Caco-2 (cell line): ENCODE measurements around the gene ADNP. TPM values are rescaled to one million over a fixed set of nuclear protein-coding genes. Genes with fewer than 3 reads are reported as not detected.

Experiments
- BruUV-seq: library from RNA; stranded (reverse); fragments of 400-500 nt; replicated peaks from 2 replicates; lab custom pipeline; 2021; lab: Mats Ljungman, UMichigan
- CTCF ChIA-PET: fragments of 300-600 bp; sonication (Branson Sonifier 250); formaldehyde crosslinking; loops from one replicate; lab custom pipeline; 2022; ENCODE audit warnings: antibody characterized with exemption; lab: Charles Lee
- POLR2A ChIA-PET: fragments of 300-600 bp; sonication (Branson Sonifier 250); formaldehyde crosslinking; loops from one replicate; lab custom pipeline; 2022; ENCODE audit warnings: antibody characterized with exemption; lab: Charles Lee
- DNase-seq, 2 experiments: peaks; one replicate each; pipeline versions ENCODE4 v3.0.0 to v3.0.0-alpha.2; 2020 to 2022
- H3K27me3 ChIP-seq: replicated peaks from 2 replicates; pipeline ENCODE4 v1.6.0; 2011; ENCODE audit warnings: low read length; ENCODE audit not compliant: control insufficient read depth, insufficient read depth
- H3K36me3 ChIP-seq: 2 replicates; pipeline ENCODE4 v1.5.1; 2011; ENCODE audit warnings: low read length; ENCODE audit not compliant: control insufficient read depth, insufficient read depth
- H3K4me1 ChIP-seq: fragments of 250-450 bp; sonication (Bioruptor Pico); 2 replicates; pipeline ENCODE4 v1.5.1; 2020; ENCODE audit warnings: mild to moderate bottlenecking
- H3K4me3 ChIP-seq: 2 replicates; pipeline ENCODE4 v1.5.1; 2011; ENCODE audit warnings: low read depth, mild to moderate bottlenecking, control low read depth, low read length
- H3K9me3 ChIP-seq: fragments of 250-450 bp; sonication (Bioruptor Pico); 2 replicates; pipeline ENCODE4 v1.5.1; 2020; ENCODE audit warnings: mild to moderate bottlenecking, moderate library complexity
- H3K27ac Mint-ChIP-seq: one replicate; pipeline ENCODE4 v1.8.0; 2022; ENCODE audit warnings: mixed read lengths; ENCODE audit not compliant: unreplicated experiment
- H3K27me3 Mint-ChIP-seq: one replicate; pipeline ENCODE4 v1.8.0; 2022; ENCODE audit warnings: mixed read lengths; ENCODE audit not compliant: insufficient read depth, unreplicated experiment
- H3K36me3 Mint-ChIP-seq: one replicate; pipeline ENCODE4 v1.8.0; 2022; ENCODE audit warnings: mild to moderate bottlenecking, mixed read lengths; ENCODE audit not compliant: insufficient read depth, unreplicated experiment
- H3K4me1 Mint-ChIP-seq: one replicate; pipeline ENCODE4 v1.8.0; 2022; ENCODE audit warnings: low read depth, mixed read lengths; ENCODE audit not compliant: unreplicated experiment
- H3K4me3 Mint-ChIP-seq: one replicate; pipeline ENCODE4 v1.8.0; 2022; ENCODE audit warnings: mild to moderate bottlenecking, moderate library complexity, mixed read lengths; ENCODE audit not compliant: unreplicated experiment
- H3K9me3 Mint-ChIP-seq: one replicate; pipeline ENCODE4 v1.8.0; 2022; ENCODE audit warnings: mixed read lengths; ENCODE audit not compliant: unreplicated experiment
- CTCF ChIP-seq, 2 experiments: fragments of 200-600 bp in 1 of 2; IDR thresholded peaks; 1 replicate in 1 of 2; 2 replicates in 1 of 2; pipeline versions ENCODE4 v1.5.1 to v1.8.0; 2011 to 2022; ENCODE audit warnings: antibody characterized with exemption in 1 of 2, control low read depth in 1 of 2, inconsistent platforms in 1 of 2, low read depth in 1 of 2, low read length in 1 of 2, mild to moderate bottlenecking in 1 of 2, moderate library complexity in 1 of 2; ENCODE audit not compliant: insufficient read depth in 1 of 2, severe bottlenecking in 1 of 2, unreplicated experiment in 1 of 2
- intact Hi-C: fragments of 100-400 bp; cut with micrococcal nuclease; formaldehyde crosslinking; loops from one replicate; pipeline ENCODE4 v1.10.0; 2022; ENCODE audit not compliant: unreplicated experiment
- total RNA-seq: library from RNA; stranded (reverse); gene quantifications from 2 replicates; pipeline ENCODE4 v1.2.3, GENCODE V29; 2022

ADNP gene
- total RNA-seq, 1 experiment from 2014 or later, result 154 TPM

- H3K36me3 ChIP-seq, result no peaks in the 10 kb centered on the region
- no peaks in the 10 kb centered on the region for H3K9me3 ChIP-seq
- ChIA-PET CTCF (no interaction called here), POLR2A (no interaction called here)
- Mint-ChIP-seq H3K4me1 (peaks cover 10% of the 10 kb centered on the region), H3K9me3 (no peaks in the 10 kb centered on the region), H3K27ac (no peak overlapping the region), H3K36me3 (no peaks in the 10 kb centered on the region), H3K27me3 (no peaks in the 10 kb centered on the region), H3K4me3 (no peak overlapping the region)
- intact Hi-C loops, result no loop called here
- TF ChIP-seq CTCF (IDR thresholded peaks at IDR 0.05; ENCODE audit: insufficient read depth in 1 of 2, low read depth in 1 of 2, low read length in 1 of 2, severe bottlenecking in 1 of 2, unreplicated experiment in 1 of 2), result no peak
- no peak for DNase-seq
- no peak overlapping the region for H3K4me3 ChIP-seq
- no TSS peak for BruUV-seq
- H3K4me1 ChIP-seq, result peaks cover 8% of the 10 kb centered on the region
- H3K27me3 ChIP-seq, result no peaks in the 10 kb centered on the region
These were observed 80.4 kb downstream of the ADNP start for GRCh38 chr20:50850721-50851286.

- Mint-ChIP-seq H3K4me1 (no peaks in the 10 kb centered on the region), H3K9me3 (no peaks in the 10 kb centered on the region), H3K27ac (no peak overlapping the region), H3K27me3 (no peaks in the 10 kb centered on the region), H3K36me3 (no peaks in the 10 kb centered on the region), H3K4me3 (no peak overlapping the region)
- intact Hi-C loops, result no loop called here
- CTCF ChIA-PET, result interaction anchor here (0.6 kb wide), 1 partner anchor 193 kb away, joined by 7 read pairs; no protein-coding TSS in a partner anchor
- Histone ChIP-seq H3K9me3 (no peaks in the 10 kb centered on the region), H3K4me1 (no peaks in the 10 kb centered on the region), H3K4me3 (no peak overlapping the region), H3K27me3 (no peaks in the 10 kb centered on the region), H3K36me3 (0 out of 2 replicates have a peak, but pooled peaks cover 1% of the 10 kb centered on the region)
- BruUV-seq, result no TSS peak
- TF ChIP-seq CTCF (IDR thresholded peaks at IDR 0.05; ENCODE audit: insufficient read depth in 1 of 2, low read depth in 1 of 2, low read length in 1 of 2, severe bottlenecking in 1 of 2, unreplicated experiment in 1 of 2), result no peak
- DNase-seq, result no peak
- POLR2A ChIA-PET, result no interaction called here
These were observed 82.2 kb downstream of the ADNP start for GRCh38 chr20:50848846-50849673.

- Histone ChIP-seq H3K36me3 (0 out of 2 replicates have a peak, but pooled peaks cover 1% of the 10 kb centered on the region), H3K4me3 (no peak overlapping the region), H3K4me1 (no peaks in the 10 kb centered on the region), H3K27me3 (no peaks in the 10 kb centered on the region), H3K9me3 (no peaks in the 10 kb centered on the region)
- BruUV-seq, result no TSS peak
- DNase-seq, result no peak
- no peak overlapping the region for H3K4me3 Mint-ChIP-seq
- intact Hi-C loops, result no loop called here
- H3K9me3 Mint-ChIP-seq, result no peaks in the 10 kb centered on the region
- H3K27me3 Mint-ChIP-seq, result no peaks in the 10 kb centered on the region
- ChIA-PET CTCF (no interaction called here), POLR2A (no interaction called here)
- no peak overlapping the region for H3K27ac Mint-ChIP-seq
- no peak for TF ChIP-seq CTCF (IDR thresholded peaks at IDR 0.05; ENCODE audit: insufficient read depth in 1 of 2, low read depth in 1 of 2, low read length in 1 of 2, severe bottlenecking in 1 of 2, unreplicated experiment in 1 of 2)
- H3K36me3 Mint-ChIP-seq, result no peaks in the 10 kb centered on the region
- no peaks in the 10 kb centered on the region for H3K4me1 Mint-ChIP-seq
These were observed 82.9 kb downstream of the ADNP start for GRCh38 chr20:50848341-50848808.
